HG03175 (cell line): ENCODE data around the gene KCNA2.

Experiments
- ATAC-seq: cut with Tn5 transposase; IDR thresholded peaks from one replicate; pipeline ENCODE4 v1.9.1; 2021; ENCODE audit warnings: mild to moderate bottlenecking, moderate library complexity; ENCODE audit not compliant: unreplicated experiment

KCNA2 gene

DNA sequence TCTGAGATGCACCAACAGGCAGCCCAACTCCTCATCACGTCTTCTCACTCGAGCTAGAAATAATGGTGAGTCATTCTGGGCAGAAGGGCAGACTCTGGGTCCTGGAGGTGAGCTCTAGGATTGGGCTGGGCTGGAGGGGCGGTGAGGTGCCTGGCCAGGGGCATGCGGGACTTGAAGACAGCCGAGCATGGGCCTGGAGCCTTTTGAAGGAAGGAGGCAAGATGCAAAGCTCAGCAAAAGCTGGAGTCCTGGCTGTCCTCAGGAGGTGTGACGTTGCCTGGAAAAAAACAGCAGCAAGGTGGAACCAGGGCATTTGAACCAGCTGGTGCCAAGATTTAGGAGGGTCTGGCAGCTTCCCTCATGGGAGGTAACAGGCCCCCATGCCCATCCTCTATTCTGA, 712 bp downstream of the KCNA2 start:
- no peak for ATAC-seq

GRCh38 chr1:110604586-110605148, 1.5 kb downstream of the KCNA2 start:
- ATAC-seq, result no peak

DNA sequence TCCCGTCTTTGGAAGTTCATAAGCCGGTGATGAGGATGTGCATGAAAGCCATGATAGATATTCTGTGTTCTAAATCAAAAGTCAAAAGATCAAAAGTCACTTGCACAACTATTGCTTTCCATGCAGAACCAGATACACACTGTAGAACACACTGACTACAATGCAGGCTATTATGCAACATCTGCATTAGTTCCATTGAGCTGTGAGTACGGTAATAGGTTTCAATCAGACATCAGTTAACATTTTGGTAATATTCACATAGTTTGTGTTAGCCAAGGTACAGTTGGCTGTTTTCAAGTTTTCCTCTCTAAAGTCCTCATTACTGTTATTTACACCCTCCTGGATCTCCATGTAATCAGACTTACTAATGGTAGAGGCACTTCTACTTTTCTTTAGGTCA, 3.1 kb downstream of the KCNA2 start:
- ATAC-seq, result no peak

GRCh38 chr1:110602466-110602865, 3.7 kb downstream of the KCNA2 start:
- no peak for ATAC-seq

GRCh38 chr1:110601332-110601731, 4.8 kb downstream of the KCNA2 start:
- no peak for ATAC-seq

DNA sequence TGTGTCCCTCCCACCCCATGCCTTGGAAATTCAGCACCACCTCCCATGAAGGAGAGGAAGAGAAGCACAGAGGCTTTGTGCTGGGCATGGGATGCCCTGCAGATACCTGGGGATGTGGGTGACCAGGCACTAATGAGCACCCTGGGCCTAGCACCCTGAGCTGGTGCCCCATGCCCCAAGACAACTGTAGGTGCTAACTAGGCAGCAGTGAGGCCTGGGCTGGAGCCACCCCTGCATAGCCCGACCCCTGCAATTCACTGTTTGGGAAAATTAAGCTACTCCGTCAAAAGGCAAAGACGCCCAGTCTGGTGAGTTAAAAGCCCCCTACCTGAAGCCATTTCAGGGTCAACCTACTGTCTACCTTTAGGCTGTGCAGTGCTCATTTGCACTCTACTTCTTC, 5.4 kb downstream of the KCNA2 start:
- no peak for ATAC-seq

DNA sequence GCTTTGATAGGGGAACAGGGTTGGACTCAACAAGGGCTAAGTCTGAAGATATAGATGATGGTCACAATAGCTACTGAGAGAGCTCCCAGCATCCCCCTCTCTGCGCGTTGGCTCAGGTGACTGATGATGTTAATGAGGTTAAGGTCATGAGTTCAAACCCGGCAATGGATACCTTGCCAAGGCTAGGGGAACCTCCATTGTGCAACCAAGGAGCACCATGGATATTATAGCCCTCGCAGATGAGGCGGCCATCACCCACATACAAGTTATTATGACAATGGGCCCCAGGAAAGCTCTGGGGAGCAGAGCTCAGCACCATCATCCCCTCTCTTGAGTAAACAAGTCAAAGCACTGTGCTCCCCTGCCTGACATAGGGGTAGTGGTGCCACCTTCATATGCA, 8.2 kb downstream of the KCNA2 start:
- ATAC-seq, result no peak

GRCh38 chr1:110596312-110596711, 9.8 kb downstream of the KCNA2 start:
- ATAC-seq, result no peak

- ATAC-seq, result no peak
Observed at GRCh38 chr1:110595353-110595710, 10.8 kb downstream of the KCNA2 start.

- ATAC-seq, result no peak
Observed at GRCh38 chr1:110594456-110595352, 11.5 kb downstream of the KCNA2 start.

GRCh38 chr1:110593902-110594301, 12.3 kb downstream of the KCNA2 start:
- ATAC-seq, result no peak

DNA sequence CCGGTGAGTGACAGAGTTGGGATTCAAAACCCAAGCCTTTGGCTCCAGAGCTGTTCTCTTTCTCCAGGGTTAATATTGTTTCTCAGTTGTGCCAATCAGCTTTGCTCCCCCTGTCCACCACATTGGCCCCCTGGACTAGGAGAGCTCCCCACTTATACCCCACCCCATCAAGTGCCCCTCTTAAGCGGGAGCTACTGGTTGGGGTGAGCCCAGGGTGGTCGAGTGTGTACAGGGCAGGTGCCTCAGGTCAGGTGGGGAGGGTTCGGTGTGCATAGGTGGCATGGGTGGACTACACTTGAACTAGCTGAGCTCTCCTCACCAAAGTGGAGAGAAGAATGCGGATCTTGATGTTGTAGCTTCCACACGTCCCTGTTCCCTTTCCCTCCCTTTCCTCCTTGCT, 14.2 kb downstream of the KCNA2 start:
- ATAC-seq, result no peak

DNA sequence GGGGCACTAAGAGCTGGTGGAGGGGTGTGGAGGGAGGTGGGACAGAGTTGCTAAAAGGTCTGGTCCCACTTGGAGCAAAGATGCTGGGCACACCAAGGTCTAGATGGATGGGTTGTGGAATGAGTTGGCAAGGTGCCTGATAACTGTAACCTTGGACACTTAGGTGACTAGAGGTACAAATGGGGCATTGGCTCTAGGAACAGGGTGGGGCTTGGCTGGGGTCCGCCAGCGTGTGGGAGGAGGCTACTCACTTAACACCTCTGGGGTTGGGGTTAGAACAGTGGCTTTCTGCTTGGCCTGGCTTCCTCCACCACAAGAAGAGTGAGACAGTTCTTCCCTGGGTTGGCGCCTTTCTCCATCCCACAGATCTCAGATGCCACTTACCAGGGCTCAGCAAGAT, 17.2 kb downstream of the KCNA2 start:
- ATAC-seq, result no peak

DNA sequence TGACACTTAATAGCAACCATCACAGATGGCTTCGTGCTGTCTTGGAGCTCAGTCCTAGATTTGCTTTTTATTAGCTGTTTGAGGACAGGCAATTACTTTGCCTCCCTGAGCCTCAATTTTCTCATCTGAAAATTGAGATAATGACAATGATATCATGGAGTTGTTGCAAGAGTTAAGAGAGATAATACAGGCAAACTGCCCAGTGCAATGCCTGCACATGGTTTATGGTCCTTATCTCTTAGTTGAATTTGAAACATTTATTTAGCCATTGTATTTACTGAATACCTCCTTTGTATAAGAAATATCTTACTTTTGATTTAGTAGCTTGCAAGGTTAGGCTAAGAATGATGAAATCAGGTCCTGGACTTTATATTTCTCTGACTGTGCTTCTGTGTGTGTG, 17.7 kb downstream of the KCNA2 start:
- no peak for ATAC-seq

- ATAC-seq, result no peak
Observed at GRCh38 chr1:110587906-110588305, 18.3 kb downstream of the KCNA2 start.

DNA sequence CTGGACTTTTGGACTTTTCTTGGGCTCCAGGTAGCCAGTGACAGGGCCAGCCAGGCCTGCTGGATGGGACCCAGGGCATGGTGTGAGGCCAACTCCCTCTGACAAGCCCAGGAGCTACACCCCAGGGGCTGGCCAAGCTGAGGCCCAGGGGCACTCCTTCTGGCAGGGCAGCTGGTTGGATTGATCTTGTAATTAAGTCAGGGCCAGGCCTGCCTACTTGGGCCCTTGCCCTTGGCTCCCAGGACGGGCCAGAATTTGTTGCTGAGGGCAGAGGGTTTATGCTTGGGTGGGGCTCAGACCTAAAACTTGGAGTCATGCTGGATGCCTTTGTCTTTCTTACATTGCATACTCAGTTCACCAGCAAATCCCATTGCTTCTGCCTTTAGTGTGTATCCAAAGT, 20.7 kb downstream of the KCNA2 start:
- no peak for ATAC-seq

DNA sequence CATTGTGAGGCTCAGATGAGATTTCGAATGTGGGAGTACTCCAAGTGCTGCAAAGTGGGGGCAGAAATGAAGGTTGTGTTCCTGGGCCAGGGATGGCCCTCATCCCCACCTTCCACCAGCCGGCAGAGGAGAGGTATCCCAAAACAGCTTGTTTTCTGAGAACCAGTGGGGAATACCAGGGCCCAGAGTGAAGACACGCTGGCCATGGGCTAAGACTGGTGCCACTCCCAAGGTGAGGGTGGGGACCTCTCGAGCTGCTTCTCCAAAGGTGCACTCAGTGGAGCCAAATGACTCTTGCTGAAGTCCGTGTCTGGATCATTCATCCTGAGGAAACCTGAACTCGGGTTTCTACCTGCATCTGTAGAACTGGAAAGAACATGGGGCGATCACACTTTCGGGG, 22.1 kb downstream of the KCNA2 start:
- ATAC-seq, result no peak

DNA sequence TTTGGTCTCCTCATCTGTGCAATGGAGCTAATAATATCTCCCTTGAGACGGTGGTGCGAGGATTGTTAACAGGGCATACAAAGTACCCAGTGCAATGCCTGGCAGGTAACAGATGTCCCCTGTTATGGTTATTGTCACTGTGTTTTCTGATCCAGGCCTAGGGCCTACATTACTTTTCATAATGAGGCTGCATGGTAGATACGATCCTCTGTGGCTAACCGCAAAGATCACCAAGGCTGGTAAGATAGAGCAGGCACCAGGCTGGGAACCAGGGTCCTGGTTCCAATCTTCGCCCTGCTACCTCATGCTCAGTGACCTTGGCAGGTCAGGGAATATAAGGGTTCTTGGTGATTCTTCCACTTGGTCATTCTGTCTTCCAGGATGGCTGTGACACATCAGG, 22.7 kb downstream of the KCNA2 start:
- no peak for ATAC-seq

- no peak for ATAC-seq
Observed at GRCh38 chr1:110582378-110582777, 23.8 kb downstream of the KCNA2 start.

DNA sequence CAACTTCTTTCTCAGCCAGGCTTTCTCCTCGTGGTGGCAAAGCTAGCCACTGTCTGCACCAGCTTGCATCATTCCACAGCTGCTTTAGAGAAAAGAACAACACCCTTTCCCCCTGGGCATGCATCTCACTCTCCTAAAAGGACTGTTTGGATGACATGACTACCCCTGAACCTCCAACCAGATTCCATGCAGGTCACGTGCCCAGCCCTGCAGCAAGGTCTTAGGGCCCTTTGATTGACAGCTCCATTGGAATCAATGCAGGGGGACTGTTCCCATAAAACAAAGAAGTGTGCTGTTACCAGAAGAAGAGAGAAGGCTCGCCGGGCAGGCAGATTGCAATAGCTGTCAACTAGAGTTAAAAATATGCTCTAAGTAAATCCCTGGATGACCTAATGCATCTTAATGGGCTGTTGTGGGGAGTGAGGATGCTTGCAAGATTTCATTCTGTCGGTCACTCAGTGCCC, 24.4 kb downstream of the KCNA2 start:
- no peak for ATAC-seq

DNA sequence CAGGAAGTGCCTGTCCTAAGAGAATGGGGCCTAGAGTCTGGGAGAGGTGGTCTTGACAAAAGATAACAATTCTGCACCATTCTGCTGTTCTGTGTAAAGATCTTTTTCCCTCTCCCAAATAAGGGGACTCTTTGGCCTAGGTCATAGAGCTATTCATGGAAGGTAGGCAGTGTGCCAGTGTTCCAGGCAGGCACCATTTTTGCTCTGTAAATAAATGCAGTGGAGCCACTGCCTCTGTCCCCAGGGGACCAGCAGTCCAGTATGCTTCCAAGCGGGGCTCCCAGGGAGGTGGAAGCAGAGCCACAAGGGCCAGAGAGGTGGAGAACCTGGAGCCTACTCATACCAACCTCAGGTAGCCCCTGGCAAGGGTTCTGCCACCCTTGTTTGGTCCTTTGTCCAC, 25.9 kb downstream of the KCNA2 start:
- ATAC-seq, result no peak

- no peak for ATAC-seq
Observed at GRCh38 chr1:110579460-110579859, 26.7 kb downstream of the KCNA2 start.

DNA sequence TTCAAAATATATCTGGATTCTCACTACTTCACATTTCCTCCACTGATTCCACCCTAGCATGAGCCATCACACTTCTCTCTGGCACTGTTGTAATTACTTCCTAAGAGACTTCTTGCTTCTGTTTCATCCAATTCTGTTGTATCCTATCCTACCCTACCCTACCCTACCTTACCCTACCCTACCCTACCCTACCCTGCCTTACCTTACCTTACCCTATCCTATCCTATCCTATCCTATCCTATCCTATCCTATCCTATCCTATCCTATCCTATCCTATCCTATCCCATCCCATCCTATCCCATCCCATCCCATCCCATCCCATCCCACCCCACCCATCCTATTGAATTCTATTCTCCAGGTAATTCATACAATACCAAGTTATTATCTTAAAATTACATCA, 29.7 kb downstream of the KCNA2 start:
- no peak for ATAC-seq
